Ishikawa (cell line): Measurements from ENCODE around the gene FAM89A.

ENCODE experiments used
- CEBPB ChIP-seq: IDR thresholded peaks from 2 replicates; pipeline ENCODE4 v1.6.1; 2012
- CREB1 ChIP-seq: IDR thresholded peaks from 2 replicates; pipeline ENCODE4 v1.6.1; 2012; ENCODE audit warnings: low read depth
- EGR1 ChIP-seq: IDR thresholded peaks from 2 replicates; pipeline ENCODE4 v1.6.1; 2012
- EP300 ChIP-seq: IDR thresholded peaks from 2 replicates; pipeline ENCODE4 v1.6.1; 2012; ENCODE audit warnings: borderline replicate concordance
- FOXM1 ChIP-seq: IDR thresholded peaks from 2 replicates; pipeline ENCODE4 v1.6.1; 2012; ENCODE audit warnings: low read depth, borderline replicate concordance
- NFIC ChIP-seq: IDR thresholded peaks from 2 replicates; pipeline ENCODE4 v1.6.1; 2012
- RAD21 ChIP-seq: IDR thresholded peaks from 2 replicates; pipeline ENCODE4 v1.6.1; 2012; ENCODE audit warnings: low read depth
- TAF1 ChIP-seq: IDR thresholded peaks from 2 replicates; pipeline ENCODE4 v1.6.1; 2012; ENCODE audit warnings: low read depth, mild to moderate bottlenecking
- TCF12 ChIP-seq: IDR thresholded peaks from 2 replicates; pipeline ENCODE4 v1.6.1; 2012; ENCODE audit warnings: low read depth
- TEAD4 ChIP-seq: IDR thresholded peaks from 2 replicates; pipeline ENCODE4 v1.6.1; 2012
- YY1 ChIP-seq: IDR thresholded peaks from 2 replicates; pipeline ENCODE4 v1.6.1; 2012; ENCODE audit warnings: low read depth
- ZBTB7A ChIP-seq: IDR thresholded peaks from 2 replicates; pipeline ENCODE4 v1.6.1; 2012; ENCODE audit warnings: low read depth
- TF ChIP-seq, protein P1 (sequence below): IDR thresholded peaks from 2 replicates; pipeline ENCODE4 v1.6.1; 2012
- TF ChIP-seq, protein P2 (sequence below): IDR thresholded peaks from 2 replicates; pipeline ENCODE4 v1.6.1; 2012; ENCODE audit warnings: low read depth, mild to moderate bottlenecking
- TF ChIP-seq, protein P3 (sequence below): IDR thresholded peaks from 2 replicates; pipeline ENCODE4 v1.6.1; 2012

The FAM89A gene

DNA sequence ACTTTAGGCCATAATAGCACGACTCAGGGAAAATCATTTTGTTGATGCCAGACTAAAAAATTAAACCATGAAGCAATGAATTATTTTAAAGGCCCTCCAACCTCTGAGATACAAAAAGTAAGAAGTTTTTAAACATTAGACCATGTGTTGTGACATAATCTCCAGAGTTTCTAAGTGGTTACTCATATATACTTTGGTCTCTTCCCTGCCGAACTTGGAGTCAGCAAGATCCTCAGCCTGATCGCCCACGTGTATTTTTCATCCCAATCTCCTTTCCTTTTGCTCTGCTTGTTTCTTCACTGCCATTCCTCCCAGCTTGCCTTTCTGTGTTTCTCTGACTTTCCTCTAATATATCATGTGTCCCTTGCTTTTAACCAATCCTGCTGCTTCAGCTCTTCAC lies 57.4 kb downstream of the FAM89A start:
- TF ChIP-seq, protein P1, sequence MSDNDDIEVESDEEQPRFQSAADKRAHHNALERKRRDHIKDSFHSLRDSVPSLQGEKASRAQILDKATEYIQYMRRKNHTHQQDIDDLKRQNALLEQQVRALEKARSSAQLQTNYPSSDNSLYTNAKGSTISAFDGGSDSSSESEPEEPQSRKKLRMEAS: no peak
- no peak for TF ChIP-seq FOXM1
- TF ChIP-seq EGR1: no peak
- TF ChIP-seq TAF1: no peak
- no peak for TF ChIP-seq NFIC
- no peak for TF ChIP-seq CREB1
- TF ChIP-seq RAD21: no peak
- TF ChIP-seq, protein P2, sequence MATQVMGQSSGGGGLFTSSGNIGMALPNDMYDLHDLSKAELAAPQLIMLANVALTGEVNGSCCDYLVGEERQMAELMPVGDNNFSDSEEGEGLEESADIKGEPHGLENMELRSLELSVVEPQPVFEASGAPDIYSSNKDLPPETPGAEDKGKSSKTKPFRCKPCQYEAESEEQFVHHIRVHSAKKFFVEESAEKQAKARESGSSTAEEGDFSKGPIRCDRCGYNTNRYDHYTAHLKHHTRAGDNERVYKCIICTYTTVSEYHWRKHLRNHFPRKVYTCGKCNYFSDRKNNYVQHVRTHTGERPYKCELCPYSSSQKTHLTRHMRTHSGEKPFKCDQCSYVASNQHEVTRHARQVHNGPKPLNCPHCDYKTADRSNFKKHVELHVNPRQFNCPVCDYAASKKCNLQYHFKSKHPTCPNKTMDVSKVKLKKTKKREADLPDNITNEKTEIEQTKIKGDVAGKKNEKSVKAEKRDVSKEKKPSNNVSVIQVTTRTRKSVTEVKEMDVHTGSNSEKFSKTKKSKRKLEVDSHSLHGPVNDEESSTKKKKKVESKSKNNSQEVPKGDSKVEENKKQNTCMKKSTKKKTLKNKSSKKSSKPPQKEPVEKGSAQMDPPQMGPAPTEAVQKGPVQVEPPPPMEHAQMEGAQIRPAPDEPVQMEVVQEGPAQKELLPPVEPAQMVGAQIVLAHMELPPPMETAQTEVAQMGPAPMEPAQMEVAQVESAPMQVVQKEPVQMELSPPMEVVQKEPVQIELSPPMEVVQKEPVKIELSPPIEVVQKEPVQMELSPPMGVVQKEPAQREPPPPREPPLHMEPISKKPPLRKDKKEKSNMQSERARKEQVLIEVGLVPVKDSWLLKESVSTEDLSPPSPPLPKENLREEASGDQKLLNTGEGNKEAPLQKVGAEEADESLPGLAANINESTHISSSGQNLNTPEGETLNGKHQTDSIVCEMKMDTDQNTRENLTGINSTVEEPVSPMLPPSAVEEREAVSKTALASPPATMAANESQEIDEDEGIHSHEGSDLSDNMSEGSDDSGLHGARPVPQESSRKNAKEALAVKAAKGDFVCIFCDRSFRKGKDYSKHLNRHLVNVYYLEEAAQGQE: no peak
- TF ChIP-seq TCF12: no peak
- TF ChIP-seq, protein P3, sequence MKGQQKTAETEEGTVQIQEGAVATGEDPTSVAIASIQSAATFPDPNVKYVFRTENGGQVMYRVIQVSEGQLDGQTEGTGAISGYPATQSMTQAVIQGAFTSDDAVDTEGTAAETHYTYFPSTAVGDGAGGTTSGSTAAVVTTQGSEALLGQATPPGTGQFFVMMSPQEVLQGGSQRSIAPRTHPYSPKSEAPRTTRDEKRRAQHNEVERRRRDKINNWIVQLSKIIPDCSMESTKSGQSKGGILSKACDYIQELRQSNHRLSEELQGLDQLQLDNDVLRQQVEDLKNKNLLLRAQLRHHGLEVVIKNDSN: no peak
- TF ChIP-seq ZBTB7A: no peak
- no peak for TF ChIP-seq YY1
- no peak for TF ChIP-seq TEAD4
- no peak for TF ChIP-seq EP300

DNA sequence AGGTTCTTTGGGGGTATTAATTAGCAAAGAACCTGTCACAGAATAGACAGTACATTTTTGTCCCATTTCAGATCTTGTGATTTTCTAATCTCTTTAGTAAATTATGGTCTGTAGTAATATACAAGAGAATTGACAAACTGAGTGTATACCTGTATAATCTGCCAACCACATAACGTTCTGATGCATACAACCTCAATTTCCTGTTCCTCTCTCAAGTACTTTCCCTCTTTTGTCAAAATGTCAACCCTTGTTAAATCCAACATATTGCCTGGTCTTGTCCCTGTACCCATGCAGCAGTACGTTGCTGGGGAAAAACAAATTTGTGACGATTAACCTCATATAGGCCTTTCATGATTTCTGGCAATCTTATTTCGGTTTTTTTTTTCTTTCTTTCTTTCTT lies 60.1 kb downstream of the FAM89A start:
- no peak for TF ChIP-seq FOXM1
- no peak for TF ChIP-seq NFIC
- TF ChIP-seq CREB1: no peak
- TF ChIP-seq, protein P1: no peak
- TF ChIP-seq CEBPB: no peak
- TF ChIP-seq, protein P3: no peak
- no peak for TF ChIP-seq TEAD4
- no peak for TF ChIP-seq TCF12
- TF ChIP-seq EP300: no peak
- no peak for TF ChIP-seq YY1
- TF ChIP-seq, protein P2: no peak
- no peak for TF ChIP-seq TAF1
- no peak for TF ChIP-seq RAD21
- no peak for TF ChIP-seq ZBTB7A
- TF ChIP-seq EGR1: no peak

DNA sequence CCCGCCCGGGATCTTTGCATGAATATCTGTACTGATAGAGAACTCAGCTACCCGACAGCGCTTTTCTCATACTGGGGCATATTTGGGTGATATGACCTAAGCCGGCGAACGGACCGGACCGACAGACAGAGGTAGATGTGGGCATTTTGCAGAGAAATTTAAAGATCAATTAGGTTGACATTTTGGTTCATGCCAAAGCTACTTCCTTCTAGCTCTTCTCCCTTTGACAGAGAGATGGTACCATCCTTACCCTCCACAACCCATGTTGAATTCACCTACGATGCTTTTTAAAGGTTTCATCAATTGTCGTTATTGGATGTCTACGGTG lies 60.7 kb downstream of the FAM89A start:
- TF ChIP-seq FOXM1: no peak
- TF ChIP-seq, protein P3: no peak
- no peak for TF ChIP-seq ZBTB7A
- no peak for TF ChIP-seq YY1
- TF ChIP-seq CEBPB: no peak
- TF ChIP-seq CREB1: no peak
- TF ChIP-seq TAF1: no peak
- TF ChIP-seq, protein P2: no peak
- TF ChIP-seq EGR1: no peak
- TF ChIP-seq EP300: no peak
- TF ChIP-seq RAD21: no peak
- TF ChIP-seq, protein P1: no peak
- TF ChIP-seq NFIC: no peak
- TF ChIP-seq TCF12: no peak
- TF ChIP-seq TEAD4: no peak
